MCF 10A (cell line): ENCODE results near the gene FOXN4. TPM values are rescaled to one million over a fixed set of nuclear protein-coding genes. Genes with fewer than 3 reads are reported as not detected.
A peak's percentile ranks its signal among the peaks of the same experiment; 100 is the strongest.

Experiments used
- BruUV-seq: library from RNA; stranded (reverse); fragments of 400-500 nt; replicated peaks from 2 replicates; lab custom pipeline; 2021; lab: Mats Ljungman, UMichigan
- CTCF ChIA-PET: fragments of 300-600 bp; sonication (Branson Sonifier 250); formaldehyde crosslinking; extraction: SDS; loops from one replicate; lab custom pipeline; 2021; ENCODE audit warnings: antibody characterized with exemption, inconsistent platforms; lab: Yijun Ruan, JAX
- POLR2A ChIA-PET: fragments of 300-600, 350-650 bp; sonication (Branson Sonifier 250); formaldehyde crosslinking; extraction: SDS; loops from one replicate; lab custom pipeline; 2020; ENCODE audit warnings: antibody characterized with exemption, inconsistent platforms; lab: Yijun Ruan, JAX
- DNase-seq: peaks from one replicate; pipeline ENCODE4 v3.0.0-alpha.2; 2018; ENCODE audit not compliant: unreplicated experiment
- H3K27ac Mint-ChIP-seq: one replicate; pipeline ENCODE4 v1.8.0; 2022; ENCODE audit warnings: mild to moderate bottlenecking, low read depth, mixed read lengths; ENCODE audit not compliant: unreplicated experiment
- H3K27me3 Mint-ChIP-seq: one replicate; pipeline ENCODE4 v1.8.0; 2022; ENCODE audit warnings: mixed read lengths; ENCODE audit not compliant: insufficient read depth, unreplicated experiment
- H3K36me3 Mint-ChIP-seq: one replicate; pipeline ENCODE4 v1.8.0; 2022; ENCODE audit warnings: mild to moderate bottlenecking, moderate library complexity, mixed read lengths; ENCODE audit not compliant: insufficient read depth, unreplicated experiment
- H3K4me1 Mint-ChIP-seq: one replicate; pipeline ENCODE4 v1.8.0; 2022; ENCODE audit warnings: mixed read lengths; ENCODE audit not compliant: insufficient read depth, unreplicated experiment
- H3K4me3 Mint-ChIP-seq: one replicate; pipeline ENCODE4 v1.8.0; 2022; ENCODE audit warnings: mild to moderate bottlenecking, moderate library complexity, mixed read lengths; ENCODE audit not compliant: unreplicated experiment
- H3K9me3 Mint-ChIP-seq: one replicate; pipeline ENCODE4 v1.8.0; 2022; ENCODE audit warnings: mixed read lengths; ENCODE audit not compliant: unreplicated experiment
- intact Hi-C: fragments of 100-400 bp; cut with micrococcal nuclease; formaldehyde crosslinking; loops from 2 replicates; pipeline ENCODE4 v1.14.1; 2022
- total RNA-seq: library from RNA; stranded (reverse); gene quantifications from 2 replicates; pipeline ENCODE4 v1.2.3, GENCODE V29; 2022
- TF ChIP-seq, protein P1 (sequence below): fragments of 200-600 bp; IDR thresholded peaks from one replicate; pipeline ENCODE4 v1.8.0; 2022; ENCODE audit warnings: antibody characterized with exemption, mild to moderate bottlenecking; ENCODE audit not compliant: unreplicated experiment

Gene FOXN4
- total RNA-seq, 1 experiment from 2014 or later: not detected

DNA sequence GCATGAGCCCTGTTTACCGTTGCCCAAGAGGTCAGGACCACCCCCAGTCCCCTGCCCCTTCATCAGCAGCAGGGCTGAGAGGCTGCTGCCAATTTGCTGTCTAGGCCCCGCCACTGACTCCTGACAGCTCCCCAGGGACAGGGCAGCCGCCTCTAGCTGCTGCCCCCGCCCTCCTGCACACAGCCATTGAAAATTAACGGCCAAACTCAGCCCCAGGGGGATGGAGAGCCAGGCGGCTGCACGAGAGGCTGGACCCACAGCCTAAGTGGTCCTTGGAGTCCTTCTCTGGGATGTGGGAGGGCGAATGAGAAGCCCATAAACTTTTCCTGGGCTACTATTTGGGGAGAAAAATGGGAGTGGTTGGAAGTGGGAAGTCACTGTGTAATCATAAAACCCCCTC lies 4.6 kb downstream of the FOXN4 start:
- POLR2A ChIA-PET: no interaction called here
- DNase-seq: no peak
- Mint-ChIP-seq H3K9me3 (no peaks in the 10 kb centered on the region), H3K4me3 (no peak overlapping the region), H3K4me1 (peaks cover 10% of the 10 kb centered on the region), H3K36me3 (no peaks in the 10 kb centered on the region), H3K27me3 (peaks cover 45% of the 10 kb centered on the region), H3K27ac (no peak overlapping the region)
- intact Hi-C loops: no loop called here
- TF ChIP-seq, protein P1, sequence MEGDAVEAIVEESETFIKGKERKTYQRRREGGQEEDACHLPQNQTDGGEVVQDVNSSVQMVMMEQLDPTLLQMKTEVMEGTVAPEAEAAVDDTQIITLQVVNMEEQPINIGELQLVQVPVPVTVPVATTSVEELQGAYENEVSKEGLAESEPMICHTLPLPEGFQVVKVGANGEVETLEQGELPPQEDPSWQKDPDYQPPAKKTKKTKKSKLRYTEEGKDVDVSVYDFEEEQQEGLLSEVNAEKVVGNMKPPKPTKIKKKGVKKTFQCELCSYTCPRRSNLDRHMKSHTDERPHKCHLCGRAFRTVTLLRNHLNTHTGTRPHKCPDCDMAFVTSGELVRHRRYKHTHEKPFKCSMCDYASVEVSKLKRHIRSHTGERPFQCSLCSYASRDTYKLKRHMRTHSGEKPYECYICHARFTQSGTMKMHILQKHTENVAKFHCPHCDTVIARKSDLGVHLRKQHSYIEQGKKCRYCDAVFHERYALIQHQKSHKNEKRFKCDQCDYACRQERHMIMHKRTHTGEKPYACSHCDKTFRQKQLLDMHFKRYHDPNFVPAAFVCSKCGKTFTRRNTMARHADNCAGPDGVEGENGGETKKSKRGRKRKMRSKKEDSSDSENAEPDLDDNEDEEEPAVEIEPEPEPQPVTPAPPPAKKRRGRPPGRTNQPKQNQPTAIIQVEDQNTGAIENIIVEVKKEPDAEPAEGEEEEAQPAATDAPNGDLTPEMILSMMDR: no peak
- no TSS peak for BruUV-seq
- CTCF ChIA-PET: interaction anchor here (0.6 to 2.6 kb wide), 2 partner anchors 40 to 82 kb away, joined by 4 to 7 read pairs; no protein-coding TSS in a partner anchor

DNA sequence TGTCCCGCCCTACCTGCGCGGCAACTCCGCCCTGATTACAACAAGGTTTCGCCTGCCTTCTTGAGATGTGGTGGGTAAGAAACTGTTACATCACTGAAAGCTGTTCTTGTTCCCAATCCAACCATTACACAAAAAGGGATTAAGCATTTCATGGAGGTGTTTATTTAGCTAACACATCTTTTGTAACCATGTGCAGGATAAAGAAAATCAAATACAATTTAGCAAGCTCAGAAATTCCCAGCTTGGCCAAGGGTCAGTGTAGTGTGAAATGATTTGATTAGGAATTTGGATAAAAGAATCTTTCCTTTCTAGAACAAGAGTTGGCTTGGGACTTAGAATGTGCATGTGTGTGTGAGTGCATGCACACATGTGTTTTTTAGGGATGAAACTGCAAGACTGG lies 6.3 kb downstream of the FOXN4 start:
- Mint-ChIP-seq H3K27ac (no peak overlapping the region), H3K36me3 (no peaks in the 10 kb centered on the region), H3K9me3 (no peaks in the 10 kb centered on the region), H3K27me3 (peaks cover 28% of the 10 kb centered on the region), H3K4me3 (no peak overlapping the region), H3K4me1 (peaks cover 10% of the 10 kb centered on the region)
- ChIA-PET CTCF (interaction anchor here (0.7 to 2.6 kb wide), 6 partner anchors 29 to 86 kb away, joined by 3 to 7 read pairs (median 4); no protein-coding TSS in a partner anchor), POLR2A (no interaction called here)
- DNase-seq: no peak
- BruUV-seq: no TSS peak
- intact Hi-C loops: no loop called here
- TF ChIP-seq, protein P1: no peak

DNA sequence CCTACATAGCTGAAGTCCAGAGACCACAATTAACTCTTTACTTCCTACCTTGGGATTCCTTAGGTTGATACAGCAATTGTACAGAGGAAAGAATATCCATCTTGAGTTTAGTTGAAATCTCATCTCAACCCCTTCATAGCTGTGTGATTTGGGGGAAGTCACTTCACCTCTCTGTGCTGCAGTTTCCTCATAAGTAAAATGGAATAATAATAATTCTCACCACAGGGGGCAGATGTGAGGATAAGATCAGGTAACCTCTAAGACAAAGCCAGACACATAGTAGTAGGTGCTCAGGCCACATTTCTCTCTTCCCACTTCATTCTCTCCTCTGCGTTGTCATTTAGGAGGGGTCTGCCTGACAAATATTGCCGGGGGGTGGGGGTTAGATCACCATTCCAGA lies 6.7 kb downstream of the FOXN4 start:
- no TSS peak for BruUV-seq
- Mint-ChIP-seq H3K27me3 (peaks cover 24% of the 10 kb centered on the region), H3K4me1 (peaks cover 10% of the 10 kb centered on the region), H3K9me3 (no peaks in the 10 kb centered on the region), H3K36me3 (no peaks in the 10 kb centered on the region), H3K27ac (no peak overlapping the region), H3K4me3 (no peak overlapping the region)
- DNase-seq: peak; percentile 30
- TF ChIP-seq, protein P1: peak; percentile 10
- POLR2A ChIA-PET: no interaction called here
- CTCF ChIA-PET: interaction anchor here (0.7 to 2.6 kb wide), 10 partner anchors 12 to 92 kb away, joined by 3 to 7 read pairs (median 4); no protein-coding TSS in a partner anchor
- intact Hi-C loops: no loop called here

DNA sequence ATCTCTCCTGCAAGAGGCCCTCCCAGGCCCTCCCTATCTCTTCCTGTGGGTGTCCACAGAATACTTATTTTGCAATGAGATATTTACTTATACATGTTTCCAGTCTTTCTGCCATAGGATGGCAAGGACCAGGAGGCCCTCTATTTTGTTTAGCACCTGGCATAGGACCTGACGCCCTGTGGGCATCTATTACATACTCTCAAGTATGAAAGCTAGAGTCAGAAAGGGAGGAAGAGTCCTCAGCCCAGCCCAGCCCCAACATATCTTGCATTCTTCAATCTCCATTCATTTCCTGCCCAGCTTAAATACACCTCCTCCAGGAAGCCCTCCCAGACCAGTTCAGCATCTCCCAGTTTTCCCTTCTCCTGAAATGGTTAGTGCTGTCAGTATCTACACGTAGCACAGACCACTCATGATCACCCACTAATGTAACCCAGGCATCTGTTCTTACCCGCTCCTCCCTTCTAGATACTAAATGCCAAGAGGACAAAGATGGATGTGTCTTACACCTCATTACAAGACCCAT lies 7.4 kb downstream of the FOXN4 start:
- CTCF ChIA-PET: interaction anchor here (0.8 to 2.6 kb wide), 8 partner anchors 11 to 92 kb away, joined by 3 to 7 read pairs (median 4); no protein-coding TSS in a partner anchor
- intact Hi-C loops: no loop called here
- H3K27me3 Mint-ChIP-seq: peaks cover 23% of the 10 kb centered on the region
- no peak overlapping the region for H3K4me3 Mint-ChIP-seq
- POLR2A ChIA-PET: interaction anchor here (0.6 to 0.7 kb wide), 2 partner anchors 23 to 178 kb away, joined by 4 read pairs; no protein-coding TSS in a partner anchor
- no peaks in the 10 kb centered on the region for H3K36me3 Mint-ChIP-seq
- H3K9me3 Mint-ChIP-seq: no peaks in the 10 kb centered on the region
- TF ChIP-seq, protein P1: no peak
- H3K27ac Mint-ChIP-seq: no peak overlapping the region
- no TSS peak for BruUV-seq
- H3K4me1 Mint-ChIP-seq: peaks cover 10% of the 10 kb centered on the region
- no peak for DNase-seq
